Stimulated activated CD8-positive, alpha-beta memory T cell treated with anti-CD3 and anti-CD28 coated beads, Interleukin-2, amount 100 ng/mL, for 1 hour (primary cell): ENCODE data around the gene UGT2B7.
"Not testable (repeated sequence)": the region's sequence is repeated elsewhere in the genome, so short reads cannot be mapped to it uniquely, and the experiment has no call there.

Source experiments
- DNase-seq, 2 donors: peaks; one replicate each; pipeline ENCODE4 v3.0.0-alpha.2; 2020; ENCODE audit warnings: low read depth in 2 of 2

The UGT2B7 gene

GRCh38 chr4:69088473-69088872, 7.8 kb upstream of the UGT2B7 start:
- DNase-seq: no peak

GRCh38 chr4:69089388-69089787, 6.9 kb upstream of the UGT2B7 start:
- no peak for DNase-seq

- no peak for DNase-seq
Measured at GRCh38 chr4:69092190-69092589, 4.1 kb upstream of the UGT2B7 start.

GRCh38 chr4:69092980-69093568, 3.2 kb upstream of the UGT2B7 start:
- DNase-seq: no peak

GRCh38 chr4:69093681-69094080, 2.6 kb upstream of the UGT2B7 start:
- no peak for DNase-seq

- no peak for DNase-seq
Measured at GRCh38 chr4:69095301-69095731, 958 bp upstream of the UGT2B7 start.

GRCh38 chr4:69096810-69097209, 536 bp downstream of the UGT2B7 start:
- DNase-seq: no peak

GRCh38 chr4:69098470-69098869, 2.2 kb downstream of the UGT2B7 start:
- DNase-seq: no peak

GRCh38 chr4:69099910-69100309, 3.6 kb downstream of the UGT2B7 start:
- no peak for DNase-seq

- not testable (repeated sequence) for DNase-seq
Measured at GRCh38 chr4:69102668-69103067, 6.4 kb downstream of the UGT2B7 start.

GRCh38 chr4:69104719-69105275, 8.5 kb downstream of the UGT2B7 start:
- DNase-seq: no peak

- not testable (repeated sequence) for DNase-seq
Measured at GRCh38 chr4:69115151-69115850, 19.0 kb downstream of the UGT2B7 start.

- DNase-seq: no peak
Measured at GRCh38 chr4:69115851-69116213, 19.6 kb downstream of the UGT2B7 start.

- DNase-seq: no peak
Measured at GRCh38 chr4:69116645-69117321, 20.5 kb downstream of the UGT2B7 start.

- DNase-seq: no peak
Measured at GRCh38 chr4:69120870-69121269, 24.6 kb downstream of the UGT2B7 start.

- no peak for DNase-seq
Measured at GRCh38 chr4:69122476-69122875, 26.2 kb downstream of the UGT2B7 start.

GRCh38 chr4:69124941-69125340, 28.7 kb downstream of the UGT2B7 start:
- DNase-seq: no peak

GRCh38 chr4:69126024-69126423, 29.8 kb downstream of the UGT2B7 start:
- no peak for DNase-seq

GRCh38 chr4:69133993-69134392, 37.7 kb downstream of the UGT2B7 start:
- no peak for DNase-seq

- no peak for DNase-seq
Measured at GRCh38 chr4:69134471-69134870, 38.2 kb downstream of the UGT2B7 start.

- no peak for DNase-seq
Measured at GRCh38 chr4:69141320-69141719, 45.0 kb downstream of the UGT2B7 start.

- DNase-seq: no peak
Measured at GRCh38 chr4:69147334-69147733, 51.1 kb downstream of the UGT2B7 start.

- DNase-seq: no peak
Measured at GRCh38 chr4:69154021-69154420, 57.7 kb downstream of the UGT2B7 start.
